SK-N-SH treated with all-trans-retinoic acid at 6 μM for 48 hours (cell line): ENCODE data around the gene ZNF710.

Experiments used
- ATAC-seq: fragments of 200-7000 bp; cut with Tn5 transposase; 3 replicates; pipeline ENCODE4 v1.9.1; 2020; ENCODE audit warnings: mild to moderate bottlenecking, moderate library complexity
- CREB5 ChIP-seq: fragments of 250-450 bp; sonication (Bioruptor Pico); IDR thresholded peaks from 2 replicates; pipeline ENCODE4 v1.5.1; 2020; ENCODE audit warnings: low read depth, mild to moderate bottlenecking, moderate library complexity
- CSDC2 ChIP-seq: fragments of 250-450 bp; sonication (Bioruptor Pico); IDR thresholded peaks from 2 replicates; pipeline ENCODE4 v1.5.0; 2020; ENCODE audit warnings: mild to moderate bottlenecking, moderate library complexity
- CSRNP3 ChIP-seq: fragments of 250-450 bp; sonication (Bioruptor Pico); IDR thresholded peaks from 2 replicates; pipeline ENCODE4 v1.5.1; 2021; ENCODE audit warnings: mild to moderate bottlenecking, moderate library complexity
- ESRRG ChIP-seq: fragments of 250-450 bp; sonication (Bioruptor Pico); IDR thresholded peaks from 2 replicates; pipeline ENCODE4 v1.6.1; 2021; ENCODE audit warnings: mild to moderate bottlenecking
- GLIS3 ChIP-seq: fragments of 250-450 bp; sonication (Bioruptor Pico); IDR thresholded peaks from 2 replicates; pipeline ENCODE4 v1.5.0; 2020; ENCODE audit warnings: mild to moderate bottlenecking, moderate library complexity
- OSR1 ChIP-seq: fragments of 250-450 bp; sonication (Bioruptor Pico); IDR thresholded peaks from 2 replicates; pipeline ENCODE4 v1.8.0; 2022; ENCODE audit warnings: moderate library complexity, mild to moderate bottlenecking, inconsistent platforms
- PATZ1 ChIP-seq: fragments of 250-450 bp; sonication (Bioruptor Pico); IDR thresholded peaks from 2 replicates; pipeline ENCODE4 v1.8.0; 2020; ENCODE audit warnings: mild to moderate bottlenecking, moderate library complexity, borderline replicate concordance
- POU6F1 ChIP-seq: fragments of 250-450 bp; sonication (Bioruptor Pico); IDR thresholded peaks from 2 replicates; pipeline ENCODE4 v1.8.0; 2021; ENCODE audit warnings: low read depth, mild to moderate bottlenecking, moderate library complexity, borderline replicate concordance
- PPARA ChIP-seq: fragments of 250-450 bp; sonication (Bioruptor Pico); IDR thresholded peaks from 2 replicates; pipeline ENCODE4 v1.5.0; 2020; ENCODE audit warnings: mild to moderate bottlenecking, borderline replicate concordance
- RARB ChIP-seq: fragments of 250-450 bp; sonication (Bioruptor Pico); IDR thresholded peaks from 2 replicates; pipeline ENCODE4 v1.8.0; 2021; ENCODE audit warnings: mild to moderate bottlenecking, moderate library complexity
- SNAI2 ChIP-seq: fragments of 250-450 bp; sonication (Bioruptor Pico); IDR thresholded peaks from 2 replicates; pipeline ENCODE4 v1.5.0; 2020; ENCODE audit warnings: mild to moderate bottlenecking, moderate library complexity
- TOX ChIP-seq: fragments of 250-450 bp; sonication (Bioruptor Pico); IDR thresholded peaks from 2 replicates; pipeline ENCODE4 v1.8.0; 2021; ENCODE audit warnings: mild to moderate bottlenecking, moderate library complexity, borderline replicate concordance
- TSHZ2 ChIP-seq: fragments of 250-450 bp; sonication (Bioruptor Pico); IDR thresholded peaks from 2 replicates; pipeline ENCODE4 v1.5.0; 2020; ENCODE audit warnings: mild to moderate bottlenecking, moderate library complexity
- ZC3H10 ChIP-seq: fragments of 250-450 bp; sonication (Bioruptor Pico); IDR thresholded peaks from 2 replicates; pipeline ENCODE4 v1.5.1; 2021; ENCODE audit warnings: mild to moderate bottlenecking, moderate library complexity
- ZFP3 ChIP-seq: fragments of 250-450 bp; sonication (Bioruptor Pico); IDR thresholded peaks from 2 replicates; pipeline ENCODE4 v1.5.0; 2020; ENCODE audit warnings: mild to moderate bottlenecking, moderate library complexity
- ZFP30 ChIP-seq: fragments of 450-650 bp; formaldehyde crosslinking; IDR thresholded peaks from 2 replicates; pipeline ENCODE4 v1.5.0; 2022; ENCODE audit warnings: mild to moderate bottlenecking, moderate library complexity
- ZNF565 ChIP-seq: fragments of 450-650 bp; formaldehyde crosslinking; conservative IDR thresholded peaks from 2 replicates; pipeline ENCODE4 v1.5.0; 2020; ENCODE audit warnings: low read depth, mild to moderate bottlenecking, moderate library complexity
- ZNF70 ChIP-seq: fragments of 450-650 bp; formaldehyde crosslinking; IDR thresholded peaks from 2 replicates; pipeline ENCODE4 v1.5.0; 2020; ENCODE audit warnings: mild to moderate bottlenecking, moderate library complexity
- ZNF8 ChIP-seq: fragments of 450-650 bp; formaldehyde crosslinking; IDR thresholded peaks from 2 replicates; pipeline ENCODE4 v1.5.0; 2020; ENCODE audit warnings: mild to moderate bottlenecking, moderate library complexity

Gene ZNF710

GRCh38 chr15:90008607-90009006 lies 7.5 kb downstream of the ZNF710 start:
- TF ChIP-seq ESRRG (no peak), ZNF70 (CRISPR knock-in tag) (no peak), ZFP30 (CRISPR knock-in tag) (no peak), CREB5 (CRISPR knock-in tag) (no peak), SNAI2 (no peak), PATZ1 (CRISPR knock-in tag) (no peak), CSRNP3 (CRISPR knock-in tag) (no peak), ZNF8 (CRISPR knock-in tag) (no peak), CSDC2 (CRISPR knock-in tag) (no peak), OSR1 (CRISPR knock-in tag) (no peak), RARB (no peak), ZNF565 (CRISPR knock-in tag) (no peak), ZC3H10 (CRISPR knock-in tag) (no peak), TOX (CRISPR knock-in tag) (no peak)
- no peak for ATAC-seq

GRCh38 chr15:90009301-90010022 lies 8.3 kb downstream of the ZNF710 start:
- ATAC-seq, result no peak
- no peak for TF ChIP-seq SNAI2
- TF ChIP-seq CSRNP3 (CRISPR knock-in tag), result no peak
- no peak for TF ChIP-seq OSR1 (CRISPR knock-in tag)
- no peak for TF ChIP-seq ESRRG
- TF ChIP-seq ZNF8 (CRISPR knock-in tag), result no peak
- TF ChIP-seq PATZ1 (CRISPR knock-in tag), result no peak
- TF ChIP-seq TSHZ2 (CRISPR knock-in tag), result no peak
- TF ChIP-seq PPARA (CRISPR knock-in tag), result no peak
- TF ChIP-seq CREB5 (CRISPR knock-in tag), result no peak
- no peak for TF ChIP-seq ZNF70 (CRISPR knock-in tag)
- no peak for TF ChIP-seq RARB
- TF ChIP-seq POU6F1 (CRISPR knock-in tag), result no peak
- no peak for TF ChIP-seq GLIS3
- TF ChIP-seq ZFP3 (CRISPR knock-in tag), result no peak
